Cardiac muscle cell (in vitro differentiated cells and primary cell): Measurements from ENCODE around the gene CMSS1. TPM values are rescaled to one million over a fixed set of nuclear protein-coding genes. Genes with fewer than 3 reads are reported as not detected.

Experiments
- DNase-seq, 2 donors: peaks; one replicate each; pipeline versions ENCODE4 v3.0.0 to v3.0.0-alpha.2; 2010 to 2017; ENCODE audit warnings: low read depth in 1 of 2, low spot score in 1 of 2
- H3K27ac ChIP-seq: fragments of 200-600 bp; sonication (generic); 2 replicates; pipeline ENCODE4 v1.5.1; 2016
- H3K27me3 ChIP-seq: fragments of 200-600 bp; sonication (generic); 2 replicates; pipeline ENCODE4 v1.6.0; 2016; ENCODE audit warnings: control low read depth
- H3K36me3 ChIP-seq: fragments of 200-600 bp; sonication (generic); 2 replicates; pipeline ENCODE4 v1.5.1; 2016; ENCODE audit warnings: control low read depth
- H3K4me1 ChIP-seq: fragments of 200-600 bp; sonication (generic); 2 replicates; pipeline ENCODE4 v1.8.1; 2017; ENCODE audit warnings: low read depth, mild to moderate bottlenecking, mixed run types
- H3K4me3 ChIP-seq: fragments of 200-600 bp; sonication (generic); 2 replicates; pipeline ENCODE4 v1.5.1; 2016; ENCODE audit warnings: mild to moderate bottlenecking
- H3K9me3 ChIP-seq: fragments of 200-600 bp; sonication (generic); 2 replicates; pipeline ENCODE4 v1.5.1; 2017; ENCODE audit warnings: low read depth, mild to moderate bottlenecking, control low read depth
- CTCF ChIP-seq: IDR thresholded peaks from 2 replicates; pipeline ENCODE4 v1.5.1; 2012; ENCODE audit warnings: low read depth, mild to moderate bottlenecking, low read length
- polyA plus RNA-seq: library from polyadenylated mRNA; unstranded; fragments of >200 nt; fragmentation: Nextera tagmentation; extraction: Ambion mirVana; gene quantifications from 2 replicates; pipeline ENCODE4 v1.2.1, GENCODE V29; 2016
- total RNA-seq: library from RNA; depleted of rRNA; stranded (reverse); fragments of >200 nt; gene quantifications from 2 replicates; pipeline ENCODE4 v1.2.3, GENCODE V29; 2016

CMSS1 gene
- total and polyA plus RNA-seq, 2 experiments from 2014 or later: 13.1 to 32.9 TPM

GRCh38 chr3:99957151-99957796 is 139.6 kb downstream of the CMSS1 start:
- Histone ChIP-seq H3K4me1 (no peaks in the 10 kb centered on the region), H3K36me3 (no peaks in the 10 kb centered on the region), H3K27ac (no peak overlapping the region), H3K4me3 (no peak overlapping the region), H3K27me3 (peaks cover 56% of the 10 kb centered on the region), H3K9me3 (no peaks in the 10 kb centered on the region)
- peak in 1 of 2 donors; percentile 38 for DNase-seq
- TF ChIP-seq CTCF: no peak

- Histone ChIP-seq H3K27me3 (peaks cover 50% of the 10 kb centered on the region), H3K36me3 (no peaks in the 10 kb centered on the region), H3K4me3 (no peak overlapping the region), H3K9me3 (no peaks in the 10 kb centered on the region), H3K4me1 (no peaks in the 10 kb centered on the region), H3K27ac (no peak overlapping the region)
- DNase-seq: peak in 1 of 2 donors; percentile 18
- no peak for TF ChIP-seq CTCF
Measured at GRCh38 chr3:99958222-99958912, 140.7 kb downstream of the CMSS1 start.

GRCh38 chr3:99960123-99960878 is 142.6 kb downstream of the CMSS1 start:
- H3K27me3 ChIP-seq: peaks cover 43% of the 10 kb centered on the region
- no peaks in the 10 kb centered on the region for H3K36me3 ChIP-seq
- no peak overlapping the region for H3K4me3 ChIP-seq
- no peaks in the 10 kb centered on the region for H3K4me1 ChIP-seq
- no peaks in the 10 kb centered on the region for H3K9me3 ChIP-seq
- no peak overlapping the region for H3K27ac ChIP-seq
- DNase-seq: no peak
- TF ChIP-seq CTCF: no peak

GRCh38 chr3:99960941-99961340 is 143.3 kb downstream of the CMSS1 start:
- no peak for TF ChIP-seq CTCF
- peaks cover 41% of the 10 kb centered on the region for H3K27me3 ChIP-seq
- no peaks in the 10 kb centered on the region for H3K4me1 ChIP-seq
- DNase-seq: no peak
- no peak overlapping the region for H3K27ac ChIP-seq
- no peak overlapping the region for H3K4me3 ChIP-seq
- no peaks in the 10 kb centered on the region for H3K9me3 ChIP-seq
- no peaks in the 10 kb centered on the region for H3K36me3 ChIP-seq

GRCh38 chr3:99961756-99962515 is 144.3 kb downstream of the CMSS1 start:
- no peaks in the 10 kb centered on the region for H3K36me3 ChIP-seq
- H3K4me3 ChIP-seq: no peak overlapping the region
- no peak for DNase-seq
- peaks cover 33% of the 10 kb centered on the region for H3K27me3 ChIP-seq
- no peaks in the 10 kb centered on the region for H3K9me3 ChIP-seq
- no peak overlapping the region for H3K27ac ChIP-seq
- no peaks in the 10 kb centered on the region for H3K4me1 ChIP-seq
- TF ChIP-seq CTCF: no peak
